AG09309 (cell line): ENCODE measurements around the gene LSMEM2.

Source experiments
- DNase-seq: peaks from one replicate; pipeline ENCODE4 v3.0.0-alpha.2; 2010; ENCODE audit warnings: low read depth
- H3K4me3 ChIP-seq: 2 replicates; pipeline ENCODE4 v1.5.1; 2011; ENCODE audit warnings: mild to moderate bottlenecking, low read depth, low read length, moderate library complexity; ENCODE audit not compliant: control insufficient read depth
- CTCF ChIP-seq: IDR thresholded peaks from 2 replicates; pipeline ENCODE4 v1.5.1; 2011; ENCODE audit warnings: mild to moderate bottlenecking, low read depth, low read length, inconsistent platforms; ENCODE audit not compliant: insufficient read depth, control insufficient read depth; ENCODE audit errors: missing control alignments

The LSMEM2 gene

GRCh38 chr3:50336452-50337174 lies 57.7 kb downstream of the LSMEM2 start:
- H3K4me3 ChIP-seq, result peak overlapping the region; percentile 90
- DNase-seq, result no peak
- no peak for TF ChIP-seq CTCF

- H3K4me3 ChIP-seq, result peak overlapping the region; percentile 90
- no peak for TF ChIP-seq CTCF
- peak; percentile 98 for DNase-seq
Observed at GRCh38 chr3:50337175-50337861, 58.4 kb downstream of the LSMEM2 start.
